IPS-20b (cell line): Measurements from ENCODE around the gene OXSR1.
"Not testable (repeated sequence)": the region's sequence is repeated elsewhere in the genome, so short reads cannot be mapped to it uniquely, and the experiment has no call there.

ENCODE experiments used
- H3K27ac ChIP-seq: one replicate; pipeline ENCODE4 v1.5.1; 2013; ENCODE audit warnings: low read length
- H3K27me3 ChIP-seq: 2 replicates; pipeline ENCODE4 v1.6.1; 2013; ENCODE audit warnings: mild to moderate bottlenecking, low read length, inconsistent platforms; ENCODE audit not compliant: insufficient read depth
- H3K36me3 ChIP-seq: 2 replicates; pipeline ENCODE4 v1.6.1; 2013; ENCODE audit warnings: low read depth, mild to moderate bottlenecking, inconsistent platforms, low read length, moderate library complexity; ENCODE audit not compliant: insufficient read depth
- H3K4me1 ChIP-seq: 2 replicates; pipeline ENCODE4 v1.6.1; 2013; ENCODE audit warnings: mild to moderate bottlenecking, control low read depth, inconsistent platforms, low read length, moderate library complexity; ENCODE audit not compliant: insufficient read depth
- H3K4me3 ChIP-seq: 2 replicates; pipeline ENCODE4 v1.5.1; 2013; ENCODE audit warnings: mild to moderate bottlenecking, low read length, inconsistent platforms
- H3K9ac ChIP-seq: 2 replicates; pipeline ENCODE4 v1.6.1; 2013; ENCODE audit warnings: low read depth, mild to moderate bottlenecking, inconsistent platforms, low read length, moderate library complexity
- H3K9me3 ChIP-seq: 2 replicates; pipeline ENCODE4 v1.6.1; 2013; ENCODE audit warnings: mild to moderate bottlenecking, low read depth, low read length, inconsistent platforms; ENCODE audit not compliant: insufficient read depth

Gene OXSR1

GRCh38 chr3:38150780-38151528, 14.4 kb upstream of the OXSR1 start:
- Histone ChIP-seq H3K27me3 (no peaks in the 10 kb centered on the region), H3K4me3 (no peak overlapping the region), H3K4me1 (no peaks in the 10 kb centered on the region), H3K27ac (no peak overlapping the region), H3K9ac (no peak overlapping the region), H3K36me3 (no peaks in the 10 kb centered on the region), H3K9me3 (no peaks in the 10 kb centered on the region)

GRCh38 chr3:38151667-38152265, 13.6 kb upstream of the OXSR1 start:
- no peaks in the 10 kb centered on the region for H3K9me3 ChIP-seq
- H3K27ac ChIP-seq = no peak overlapping the region
- no peak overlapping the region for H3K4me3 ChIP-seq
- H3K9ac ChIP-seq = no peak overlapping the region
- no peaks in the 10 kb centered on the region for H3K36me3 ChIP-seq
- no peaks in the 10 kb centered on the region for H3K4me1 ChIP-seq
- H3K27me3 ChIP-seq = no peaks in the 10 kb centered on the region

- Histone ChIP-seq H3K9me3 (no peaks in the 10 kb centered on the region), H3K27ac (no peak overlapping the region), H3K4me1 (no peaks in the 10 kb centered on the region), H3K27me3 (no peaks in the 10 kb centered on the region; the same call in 1 of the 2 replicates), H3K9ac (no peak overlapping the region), H3K4me3 (no peak overlapping the region), H3K36me3 (no peaks in the 10 kb centered on the region)
These were observed 12.7 kb upstream of the OXSR1 start for GRCh38 chr3:38152609-38153008.

DNA sequence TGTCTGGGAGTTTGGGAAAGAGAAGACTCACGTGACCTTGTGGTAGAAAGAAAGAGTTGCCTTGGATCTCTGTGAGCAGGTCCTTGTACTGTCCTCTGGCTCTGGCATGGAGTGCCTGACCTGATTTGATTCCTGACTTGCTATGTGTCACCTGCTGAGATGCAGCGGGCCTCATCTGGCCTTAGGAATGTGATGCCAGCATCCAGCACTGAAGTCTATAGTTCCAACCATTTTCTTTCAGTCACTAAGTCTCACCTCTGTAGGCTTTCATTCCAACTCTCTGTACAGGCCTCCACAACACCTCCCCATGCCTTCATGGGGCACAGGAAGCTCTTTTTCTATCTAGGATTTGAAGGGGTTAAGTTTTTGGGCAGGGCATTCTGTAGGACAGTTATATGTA, 12.1 kb upstream of the OXSR1 start:
- no peaks in the 10 kb centered on the region for H3K36me3 ChIP-seq
- H3K9ac ChIP-seq = no peak overlapping the region
- no peaks in the 10 kb centered on the region for H3K4me1 ChIP-seq
- no peak overlapping the region for H3K27ac ChIP-seq
- no peak overlapping the region for H3K4me3 ChIP-seq
- H3K9me3 ChIP-seq = no peaks in the 10 kb centered on the region
- H3K27me3 ChIP-seq = no peaks in the 10 kb centered on the region; the same call in 1 of the 2 replicates

DNA sequence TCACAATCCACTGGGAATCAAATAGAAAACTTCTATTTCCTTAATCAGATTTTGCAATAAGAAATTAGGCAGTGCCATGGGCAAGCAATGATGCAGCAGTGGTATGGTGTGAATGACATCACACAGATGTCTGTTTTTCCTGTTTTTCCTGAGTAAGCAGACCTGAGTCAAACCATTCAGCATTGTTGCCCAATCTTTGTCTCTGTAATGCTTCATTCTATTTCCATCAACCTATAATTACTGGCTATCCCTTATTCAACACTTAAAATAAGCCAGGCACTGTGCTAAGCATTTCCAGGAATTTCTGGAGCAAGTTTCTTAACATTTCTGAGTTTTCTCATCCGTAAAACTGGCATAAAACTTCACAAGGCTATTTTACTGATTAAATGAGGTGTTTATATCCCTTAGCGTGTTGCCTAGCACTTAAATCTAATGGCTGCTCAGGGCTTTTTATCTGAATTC, 11.3 kb upstream of the OXSR1 start:
- no peak overlapping the region for H3K9ac ChIP-seq
- no peaks in the 10 kb centered on the region for H3K4me1 ChIP-seq
- H3K27me3 ChIP-seq = no peaks in the 10 kb centered on the region; the same call in 1 of the 2 replicates
- no peaks in the 10 kb centered on the region for H3K9me3 ChIP-seq
- H3K4me3 ChIP-seq = no peak overlapping the region
- no peak overlapping the region for H3K27ac ChIP-seq
- no peaks in the 10 kb centered on the region for H3K36me3 ChIP-seq

GRCh38 chr3:38154625-38155255, 10.6 kb upstream of the OXSR1 start:
- Histone ChIP-seq H3K4me3 (no peak overlapping the region), H3K4me1 (no peaks in the 10 kb centered on the region), H3K9me3 (no peaks in the 10 kb centered on the region), H3K27ac (no peak overlapping the region), H3K36me3 (no peaks in the 10 kb centered on the region), H3K9ac (no peak overlapping the region), H3K27me3 (no peaks in the 10 kb centered on the region; the same call in 1 of the 2 replicates)

DNA sequence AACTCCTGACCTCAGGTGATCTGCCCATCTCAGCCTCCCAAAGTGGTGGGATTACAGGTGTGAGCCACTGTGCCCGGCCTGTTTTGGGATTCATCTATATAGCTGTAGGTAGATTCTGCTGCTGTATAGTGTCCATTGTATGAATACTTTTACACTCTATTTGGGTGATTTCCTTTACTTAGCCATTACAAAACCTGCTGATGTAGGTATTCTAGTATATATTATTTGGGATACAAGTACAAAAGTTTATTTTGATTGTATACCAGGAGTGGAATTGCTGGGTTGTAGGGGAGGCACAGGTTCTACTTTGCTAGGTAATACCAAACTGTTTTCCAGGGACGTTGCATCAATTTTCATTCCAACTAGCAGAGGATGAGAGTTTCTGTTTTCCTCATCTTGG, 9.5 kb upstream of the OXSR1 start:
- Histone ChIP-seq H3K9me3 (no peaks in the 10 kb centered on the region), H3K9ac (no peak overlapping the region), H3K27ac (no peak overlapping the region), H3K36me3 (no peaks in the 10 kb centered on the region), H3K27me3 (no peaks in the 10 kb centered on the region; the same call in 1 of the 2 replicates), H3K4me1 (no peaks in the 10 kb centered on the region), H3K4me3 (no peak overlapping the region)

- no peak overlapping the region for H3K9ac ChIP-seq
- H3K27ac ChIP-seq = no peak overlapping the region
- no peak overlapping the region for H3K4me3 ChIP-seq
- H3K36me3 ChIP-seq = no peaks in the 10 kb centered on the region
- no peaks in the 10 kb centered on the region for H3K9me3 ChIP-seq
- no peaks in the 10 kb centered on the region for H3K4me1 ChIP-seq
- no peaks in the 10 kb centered on the region; the same call in 1 of the 2 replicates for H3K27me3 ChIP-seq
These were observed 8.2 kb upstream of the OXSR1 start for GRCh38 chr3:38157117-38157516.

DNA sequence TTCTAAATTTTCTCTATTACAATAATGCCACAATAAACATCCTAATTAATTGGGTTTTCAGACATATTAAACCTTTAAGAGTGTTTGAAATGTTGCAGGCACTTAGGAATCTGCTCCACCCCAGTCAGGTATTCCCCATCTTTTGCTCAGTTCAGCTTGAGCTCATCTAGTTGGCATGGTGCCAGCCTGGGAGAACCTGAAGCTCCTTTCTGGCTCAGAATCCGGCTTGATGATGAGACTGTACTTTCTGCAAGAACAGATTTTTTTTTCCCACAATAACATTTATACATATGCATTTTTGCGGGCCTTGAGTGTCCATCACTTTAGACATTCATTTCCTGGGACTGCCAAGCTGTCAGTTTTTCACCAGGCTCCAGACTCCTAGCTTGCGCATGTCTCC, 7.7 kb upstream of the OXSR1 start:
- Histone ChIP-seq H3K27me3 (no peaks in the 10 kb centered on the region; the same call in 1 of the 2 replicates), H3K9me3 (no peaks in the 10 kb centered on the region), H3K9ac (no peak overlapping the region), H3K36me3 (no peaks in the 10 kb centered on the region), H3K4me1 (no peaks in the 10 kb centered on the region), H3K4me3 (no peak overlapping the region), H3K27ac (no peak overlapping the region)

DNA sequence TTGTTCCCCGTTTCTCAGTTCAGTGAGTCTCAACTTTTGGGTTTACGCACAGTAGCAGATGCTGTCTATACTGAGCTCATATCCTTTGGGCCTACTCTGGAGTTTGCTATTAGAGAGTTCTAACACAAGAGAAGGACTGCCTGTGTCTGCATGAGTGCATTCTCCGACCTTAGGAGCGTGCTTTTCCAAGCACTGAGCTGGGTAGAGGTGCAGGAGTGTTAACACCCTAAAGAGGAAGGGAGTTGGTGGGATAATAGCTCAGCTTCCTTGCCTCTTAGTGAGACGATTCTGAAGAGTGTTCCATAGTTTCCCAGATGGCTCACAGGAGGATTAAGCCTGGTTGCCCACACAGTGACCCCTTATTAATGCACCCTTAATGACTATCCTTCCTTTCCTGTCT, 6.9 kb upstream of the OXSR1 start:
- Histone ChIP-seq H3K36me3 (no peaks in the 10 kb centered on the region), H3K4me1 (no peaks in the 10 kb centered on the region), H3K27ac (no peak overlapping the region), H3K9me3 (no peaks in the 10 kb centered on the region), H3K4me3 (no peak overlapping the region), H3K27me3 (no peaks in the 10 kb centered on the region; the same call in 1 of the 2 replicates), H3K9ac (no peak overlapping the region)

DNA sequence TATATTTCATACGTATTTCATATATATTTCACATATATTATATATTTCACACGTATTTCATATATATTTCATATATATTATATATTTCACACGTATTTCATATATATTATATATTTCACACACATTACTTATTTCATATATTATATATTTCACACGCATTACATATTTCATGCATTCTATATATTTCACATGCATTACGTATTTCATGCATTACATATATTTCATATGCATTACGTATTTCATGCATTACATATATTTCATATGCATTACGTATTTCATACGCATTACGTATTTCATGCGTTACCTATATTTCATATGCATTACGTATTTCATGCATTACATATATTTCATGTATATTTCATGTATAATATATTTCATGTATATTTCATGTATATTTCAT, 4.6 kb upstream of the OXSR1 start:
- H3K27me3 ChIP-seq, H3K4me1 ChIP-seq, H3K9ac ChIP-seq, H3K9me3 ChIP-seq, H3K4me3 ChIP-seq, H3K27ac ChIP-seq, H3K36me3 ChIP-seq: not testable (repeated sequence)
